ENCODE measurements around the gene LCN15.
"Not testable (repeated sequence)": the region's sequence is repeated elsewhere in the genome, so short reads cannot be mapped to it uniquely, and the experiment has no call there.

Gene LCN15

GRCh38 chr9:136760424-136760823, 3.9 kb downstream of the LCN15 start:
- no peak overlapping the region for H3K4me3 ChIP-seq (ENCODE audit: low read length in 2 of 2)
- H3K4me1 ChIP-seq (ENCODE audit: control insufficient read depth, insufficient read depth, low read length) = peaks cover 7% of the 10 kb centered on the region
- H3K27me3 ChIP-seq (ENCODE audit: control insufficient read depth in 1 of 2, insufficient read depth in 2 of 2, low read length in 2 of 2) = peaks cover 17 to 23% of the 10 kb centered on the region in 2 donors
- no peak overlapping the region for H3K9ac ChIP-seq (ENCODE audit: low read length in 2 of 2)
- H3K36me3 ChIP-seq (ENCODE audit: control insufficient read depth in 2 of 2, insufficient read depth in 2 of 2, low read length in 2 of 2) = no peaks in the 10 kb centered on the region
- no peak overlapping the region for H3K27ac ChIP-seq (ENCODE audit: low read length)
- H3K9me3 ChIP-seq (ENCODE audit: control insufficient read depth in 2 of 2, low read length in 2 of 2) = peaks cover 0 to 3% of the 10 kb centered on the region in 2 donors

GRCh38 chr9:136759436-136760325, 4.6 kb downstream of the LCN15 start:
- H3K9me3 ChIP-seq (ENCODE audit: control insufficient read depth in 2 of 2, low read length in 2 of 2) = peaks cover 0 to 5% of the 10 kb centered on the region in 2 donors
- peaks cover 7% of the 10 kb centered on the region for H3K4me1 ChIP-seq (ENCODE audit: control insufficient read depth, insufficient read depth, low read length)
- peaks cover 17 to 21% of the 10 kb centered on the region in 2 donors for H3K27me3 ChIP-seq (ENCODE audit: control insufficient read depth in 1 of 2, insufficient read depth in 2 of 2, low read length in 2 of 2)
- no peak overlapping the region for H3K27ac ChIP-seq (ENCODE audit: low read length)
- no peak overlapping the region for H3K9ac ChIP-seq (ENCODE audit: low read length in 2 of 2)
- H3K36me3 ChIP-seq (ENCODE audit: control insufficient read depth in 2 of 2, insufficient read depth in 2 of 2, low read length in 2 of 2) = no peaks in the 10 kb centered on the region
- H3K4me3 ChIP-seq (ENCODE audit: low read length in 2 of 2) = no peak overlapping the region

GRCh38 chr9:136759001-136759400, 5.3 kb downstream of the LCN15 start:
- peaks cover 11 to 18% of the 10 kb centered on the region in 2 donors for H3K27me3 ChIP-seq (ENCODE audit: control insufficient read depth in 1 of 2, insufficient read depth in 2 of 2, low read length in 2 of 2)
- no peaks in the 10 kb centered on the region for H3K36me3 ChIP-seq (ENCODE audit: control insufficient read depth in 2 of 2, insufficient read depth in 2 of 2, low read length in 2 of 2)
- no peak overlapping the region for H3K4me3 ChIP-seq (ENCODE audit: low read length in 2 of 2)
- H3K9ac ChIP-seq (ENCODE audit: low read length in 2 of 2) = no peak overlapping the region
- H3K4me1 ChIP-seq (ENCODE audit: control insufficient read depth, insufficient read depth, low read length) = peaks cover 7% of the 10 kb centered on the region
- H3K27ac ChIP-seq (ENCODE audit: low read length) = no peak overlapping the region
- peaks cover 0 to 5% of the 10 kb centered on the region in 2 donors for H3K9me3 ChIP-seq (ENCODE audit: control insufficient read depth in 2 of 2, low read length in 2 of 2)

GRCh38 chr9:136757751-136758140, 6.6 kb downstream of the LCN15 start:
- Histone ChIP-seq H3K36me3 (ENCODE audit: control insufficient read depth in 2 of 2, insufficient read depth in 2 of 2, low read length in 2 of 2) (no peaks in the 10 kb centered on the region), H3K4me1 (ENCODE audit: control insufficient read depth, insufficient read depth, low read length) (peaks cover 3% of the 10 kb centered on the region), H3K27ac (ENCODE audit: low read length) (no peak overlapping the region), H3K4me3 (ENCODE audit: low read length in 2 of 2) (no peak overlapping the region), H3K9ac (ENCODE audit: low read length in 2 of 2) (no peak overlapping the region), H3K9me3 (ENCODE audit: control insufficient read depth in 2 of 2, low read length in 2 of 2) (peaks cover 0 to 5% of the 10 kb centered on the region in 2 donors), H3K27me3 (ENCODE audit: control insufficient read depth in 1 of 2, insufficient read depth in 2 of 2, low read length in 2 of 2) (peaks cover 3 to 13% of the 10 kb centered on the region in 2 donors)

- Histone ChIP-seq H3K27ac (ENCODE audit: low read length) (no peak overlapping the region), H3K4me1 (ENCODE audit: control insufficient read depth, insufficient read depth, low read length) (peaks cover 3% of the 10 kb centered on the region), H3K9ac (ENCODE audit: low read length in 2 of 2) (no peak overlapping the region), H3K27me3 (ENCODE audit: control insufficient read depth in 1 of 2, insufficient read depth in 2 of 2, low read length in 2 of 2) (peaks cover 3 to 13% of the 10 kb centered on the region in 2 donors), H3K4me3 (ENCODE audit: low read length in 2 of 2) (no peak overlapping the region), H3K36me3 (ENCODE audit: control insufficient read depth in 2 of 2, insufficient read depth in 2 of 2, low read length in 2 of 2) (no peaks in the 10 kb centered on the region), H3K9me3 (ENCODE audit: control insufficient read depth in 2 of 2, low read length in 2 of 2) (peaks cover 0 to 5% of the 10 kb centered on the region in 2 donors)
Observed at GRCh38 chr9:136757328-136757727, 7.0 kb downstream of the LCN15 start.

- Histone ChIP-seq H3K9ac (ENCODE audit: low read length in 2 of 2) (no peak overlapping the region), H3K4me1 (ENCODE audit: control insufficient read depth, insufficient read depth, low read length) (peaks cover 3% of the 10 kb centered on the region), H3K27ac (ENCODE audit: low read length) (no peak overlapping the region), H3K9me3 (ENCODE audit: control insufficient read depth in 2 of 2, low read length in 2 of 2) (peaks cover 0 to 5% of the 10 kb centered on the region in 2 donors), H3K27me3 (ENCODE audit: control insufficient read depth in 1 of 2, insufficient read depth in 2 of 2, low read length in 2 of 2) (peaks cover 3 to 10% of the 10 kb centered on the region in 2 donors), H3K36me3 (ENCODE audit: control insufficient read depth in 2 of 2, insufficient read depth in 2 of 2, low read length in 2 of 2) (no peaks in the 10 kb centered on the region), H3K4me3 (ENCODE audit: low read length in 2 of 2) (no peak overlapping the region)
Observed at GRCh38 chr9:136756836-136757235, 7.5 kb downstream of the LCN15 start.

- Histone ChIP-seq H3K27me3 (ENCODE audit: control insufficient read depth in 1 of 2, insufficient read depth in 2 of 2, low read length in 2 of 2) (peaks cover 0 to 10% of the 10 kb centered on the region in 2 donors), H3K9ac (ENCODE audit: low read length in 2 of 2) (no peak overlapping the region), H3K27ac (ENCODE audit: low read length) (no peak overlapping the region), H3K9me3 (ENCODE audit: control insufficient read depth in 2 of 2, low read length in 2 of 2) (peaks cover 0 to 5% of the 10 kb centered on the region in 2 donors), H3K4me3 (ENCODE audit: low read length in 2 of 2) (no peak overlapping the region), H3K4me1 (ENCODE audit: control insufficient read depth, insufficient read depth, low read length) (peaks cover 3% of the 10 kb centered on the region), H3K36me3 (ENCODE audit: control insufficient read depth in 2 of 2, insufficient read depth in 2 of 2, low read length in 2 of 2) (no peaks in the 10 kb centered on the region)
Observed at GRCh38 chr9:136756134-136756438, 8.2 kb downstream of the LCN15 start.

- peaks cover 0 to 10% of the 10 kb centered on the region in 2 donors for H3K27me3 ChIP-seq (ENCODE audit: control insufficient read depth in 1 of 2, insufficient read depth in 2 of 2, low read length in 2 of 2)
- H3K27ac ChIP-seq (ENCODE audit: low read length); H3K9me3 ChIP-seq (ENCODE audit: control insufficient read depth in 2 of 2, low read length in 2 of 2); H3K36me3 ChIP-seq (ENCODE audit: control insufficient read depth in 2 of 2, insufficient read depth in 2 of 2, low read length in 2 of 2); H3K9ac ChIP-seq (ENCODE audit: low read length in 2 of 2); H3K4me1 ChIP-seq (ENCODE audit: control insufficient read depth, insufficient read depth, low read length); H3K4me3 ChIP-seq (ENCODE audit: low read length in 2 of 2): not testable (repeated sequence)
Observed at GRCh38 chr9:136755302-136756133, 8.8 kb downstream of the LCN15 start.

GRCh38 chr9:136754626-136755301, 9.6 kb downstream of the LCN15 start:
- Histone ChIP-seq H3K27me3 (ENCODE audit: control insufficient read depth in 1 of 2, insufficient read depth in 2 of 2, low read length in 2 of 2) (peaks cover 0 to 6% of the 10 kb centered on the region in 2 donors), H3K9me3 (ENCODE audit: control insufficient read depth in 2 of 2, low read length in 2 of 2) (peaks cover 0 to 5% of the 10 kb centered on the region in 2 donors), H3K27ac (ENCODE audit: low read length) (no peak overlapping the region), H3K36me3 (ENCODE audit: control insufficient read depth in 2 of 2, insufficient read depth in 2 of 2, low read length in 2 of 2) (no peaks in the 10 kb centered on the region), H3K4me1 (ENCODE audit: control insufficient read depth, insufficient read depth, low read length) (no peaks in the 10 kb centered on the region), H3K4me3 (ENCODE audit: low read length in 2 of 2) (no peak overlapping the region), H3K9ac (ENCODE audit: low read length in 2 of 2) (no peak overlapping the region)

GRCh38 chr9:136754059-136754572, 10.2 kb downstream of the LCN15 start:
- H3K4me3 ChIP-seq (ENCODE audit: low read length in 2 of 2) = no peak overlapping the region
- H3K9ac ChIP-seq (ENCODE audit: low read length in 2 of 2) = no peak overlapping the region
- no peaks in the 10 kb centered on the region for H3K36me3 ChIP-seq (ENCODE audit: control insufficient read depth in 2 of 2, insufficient read depth in 2 of 2, low read length in 2 of 2)

More at GRCh38 chr9:136754059-136754572, 10.2 kb downstream of the LCN15 start:
- no peaks in the 10 kb centered on the region for H3K4me1 ChIP-seq (ENCODE audit: control insufficient read depth, insufficient read depth, low read length)
- peaks cover 0 to 5% of the 10 kb centered on the region in 2 donors for H3K9me3 ChIP-seq (ENCODE audit: control insufficient read depth in 2 of 2, low read length in 2 of 2)
- H3K27ac ChIP-seq (ENCODE audit: low read length) = no peak overlapping the region
- H3K27me3 ChIP-seq (ENCODE audit: control insufficient read depth in 1 of 2, insufficient read depth in 2 of 2, low read length in 2 of 2) = peaks cover 0 to 6% of the 10 kb centered on the region in 2 donors

Data from stomach smooth muscle (tissue), 2 donors.